Lung (tissue), 12 donors: ENCODE data around the gene TMEM63C. TPM values are rescaled to one million over a fixed set of nuclear protein-coding genes. Genes with fewer than 3 reads are reported as not detected.
A peak's percentile ranks its signal among the peaks of the same experiment; 100 is the strongest.

ENCODE experiments used
- ATAC-seq: fragments of 200-7000 bp; cut with Tn5 transposase; one replicate; pipeline ENCODE4 v1.9.1; 2020; ENCODE audit warnings: moderate number of reproducible peaks; ENCODE audit not compliant: insufficient read depth, low FRiP score
- DNase-seq, 3 donors: peaks; one replicate each; pipeline ENCODE4 v3.0.0-alpha.2; 2013 to 2017
- H3K27ac ChIP-seq, 2 donors: one replicate each; pipeline ENCODE4 v1.5.1; 2013; ENCODE audit warnings: mild to moderate bottlenecking in 2 of 2, moderate library complexity in 2 of 2, control low read depth in 1 of 2, inconsistent platforms in 1 of 2, low read depth in 1 of 2, low read length in 1 of 2
- H3K27me3 ChIP-seq, 3 donors: one replicate each; pipeline ENCODE4 v1.5.1; 2013; ENCODE audit warnings: low read length in 2 of 3; ENCODE audit not compliant: control insufficient read depth in 3 of 3, insufficient read depth in 3 of 3
- H3K36me3 ChIP-seq, 4 donors: one replicate each; pipeline ENCODE4 v1.5.1; 2013; ENCODE audit warnings: low read length in 4 of 4, mild to moderate bottlenecking in 1 of 4, moderate library complexity in 1 of 4; ENCODE audit not compliant: control insufficient read depth in 4 of 4, insufficient read depth in 4 of 4
- H3K4me1 ChIP-seq, 5 donors: one replicate each; pipeline ENCODE4 v1.5.1; 2013; ENCODE audit warnings: low read length in 5 of 5, mild to moderate bottlenecking in 2 of 5, moderate library complexity in 1 of 5; ENCODE audit not compliant: control insufficient read depth in 5 of 5, insufficient read depth in 5 of 5
- H3K4me3 ChIP-seq: one replicate; pipeline ENCODE4 v1.5.1; 2013; ENCODE audit warnings: mild to moderate bottlenecking, control low read depth, moderate library complexity
- H3K9ac ChIP-seq, 2 donors: one replicate each; pipeline ENCODE4 v1.5.1; 2013; ENCODE audit warnings: low read length in 2 of 2, control low read depth in 1 of 2; ENCODE audit not compliant: insufficient read depth in 1 of 2
- H3K9me3 ChIP-seq, 4 donors: one replicate each; pipeline ENCODE4 v1.5.1; 2013; ENCODE audit warnings: low read length in 3 of 4, mild to moderate bottlenecking in 1 of 4, moderate library complexity in 1 of 4; ENCODE audit not compliant: control insufficient read depth in 4 of 4, insufficient read depth in 3 of 4
- CTCF ChIP-seq: IDR thresholded peaks from 2 replicates; pipeline ENCODE4 v1.5.1; 2012; ENCODE audit warnings: mild to moderate bottlenecking; ENCODE audit errors: control extremely low read depth, extremely low read depth
- WGBS, 2 donors: extraction: QIAGEN DNeasy Blood & Tissue Kit; methylation state at CpG; one replicate each; pipeline ENCODE4 v1.1.7; 2013; 5-methylcytosine and 5-hydroxymethylcytosine counted together
- polyA plus RNA-seq, 2 donors: library from polyadenylated mRNA; stranded (reverse); fragments of 200-250 nt; gene quantifications; one replicate each; pipeline ENCODE4 v1.2.1, GENCODE V29; 2013
- total RNA-seq, 2 donors: library from RNA; depleted of rRNA in 1 of 2; stranded (reverse); fragments of >200 nt in 1 of 2; gene quantifications; one replicate each; pipeline ENCODE4 v1.2.1, GENCODE V29; 2014 to 2021
- donor health status: control.
- donor health status: control.
- donor health status: Bipolar disorder and iron deficiency.
- donor health status: healthy.
- donor health status: DM: yes; HTN: yes; CAD: no.

Gene TMEM63C
- total and polyA plus RNA-seq, 4 donors = 0.20 to 1.2 (median 0.45) TPM

- Histone ChIP-seq H3K4me3 (peak within 1 kb of the TSS; percentile 8), H3K36me3 (no peaks in the 10 kb centered on the region), H3K4me1 (peaks cover 0 to 15% (median 3%) of the 10 kb centered on the region in 5 donors), H3K27me3 (peaks cover 5 to 87% (median 80%) of the 10 kb centered on the region in 3 donors), H3K27ac (no peak within 1 kb of the TSS), H3K9me3 (no peaks in the 10 kb centered on the region), H3K9ac (no peak within 1 kb of the TSS)
- TF ChIP-seq CTCF = no peak
- peak; percentile 46 to 59 (median 52) for DNase-seq
- ATAC-seq = no peak
- 1% methylated on average over 57 to 77 of the region's 77 CpGs for WGBS, 2 donors
Observed at GRCh38 chr14:77141214-77142004, 40.2 kb upstream of the TMEM63C start, which contains the start of gene ZDHHC22. Gene ZDHHC22 (minus strand): TSS chr14:77141791. CDS start chr14:77139738, 2,053 bp downstream.

GRCh38 chr14:77142005-77142800, 39.4 kb upstream of the TMEM63C start:
- H3K9ac ChIP-seq = no peak overlapping the region
- peaks cover 0 to 15% (median 3%) of the 10 kb centered on the region in 5 donors for H3K4me1 ChIP-seq
- ATAC-seq = no peak
- no peaks in the 10 kb centered on the region for H3K9me3 ChIP-seq
- no peak overlapping the region for H3K27ac ChIP-seq
- DNase-seq = no peak
- TF ChIP-seq CTCF = no peak
- H3K27me3 ChIP-seq = peaks cover 5 to 86% (median 79%) of the 10 kb centered on the region in 3 donors
- whole genome bisulfite sequencing, 2 donors = 5 to 6% methylated on average over 9 of the region's 9 CpGs
- no peak overlapping the region for H3K4me3 ChIP-seq
- no peaks in the 10 kb centered on the region for H3K36me3 ChIP-seq

DNA sequence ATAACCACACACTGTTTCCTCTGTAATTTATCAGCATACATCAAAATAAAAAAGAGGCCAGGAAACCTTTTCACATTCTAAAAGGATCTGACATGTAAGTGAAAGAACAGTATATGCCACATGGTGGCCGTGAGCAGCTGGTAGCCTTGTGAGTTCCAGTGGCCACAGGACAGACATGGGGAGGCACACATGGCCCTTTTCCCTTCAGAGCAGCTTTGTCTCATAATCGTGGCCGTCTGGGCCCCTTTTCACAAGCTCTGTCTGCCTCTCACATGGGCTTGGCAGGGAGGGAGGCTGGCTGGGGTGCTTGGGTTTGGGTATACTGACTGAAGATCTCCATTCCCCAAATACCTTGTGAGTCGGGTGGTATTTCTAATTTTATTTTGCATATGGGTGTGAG, 38.5 kb upstream of the TMEM63C start:
- TF ChIP-seq CTCF = no peak
- DNase-seq = no peak

More for the DNA sequence above, 38.5 kb upstream of the TMEM63C start:
- Histone ChIP-seq H3K36me3 (no peaks in the 10 kb centered on the region), H3K4me3 (no peak overlapping the region), H3K27me3 (peaks cover 2 to 79% (median 74%) of the 10 kb centered on the region in 3 donors), H3K4me1 (peaks cover 0 to 15% (median 3%) of the 10 kb centered on the region in 5 donors), H3K27ac (no peak overlapping the region), H3K9me3 (peaks cover 0 to 4% (median 0%) of the 10 kb centered on the region in 4 donors), H3K9ac (no peak overlapping the region)
- 7% methylated on average over 4 of the region's 4 CpGs for whole genome bisulfite sequencing, 2 donors
- no peak for ATAC-seq
